ENCODE measurements around the gene WIPF2. TPM values are rescaled to one million over a fixed set of nuclear protein-coding genes. Genes with fewer than 3 reads are reported as not detected.
A peak's percentile ranks its signal among the peaks of the same experiment; 100 is the strongest.

The WIPF2 gene, protein sequence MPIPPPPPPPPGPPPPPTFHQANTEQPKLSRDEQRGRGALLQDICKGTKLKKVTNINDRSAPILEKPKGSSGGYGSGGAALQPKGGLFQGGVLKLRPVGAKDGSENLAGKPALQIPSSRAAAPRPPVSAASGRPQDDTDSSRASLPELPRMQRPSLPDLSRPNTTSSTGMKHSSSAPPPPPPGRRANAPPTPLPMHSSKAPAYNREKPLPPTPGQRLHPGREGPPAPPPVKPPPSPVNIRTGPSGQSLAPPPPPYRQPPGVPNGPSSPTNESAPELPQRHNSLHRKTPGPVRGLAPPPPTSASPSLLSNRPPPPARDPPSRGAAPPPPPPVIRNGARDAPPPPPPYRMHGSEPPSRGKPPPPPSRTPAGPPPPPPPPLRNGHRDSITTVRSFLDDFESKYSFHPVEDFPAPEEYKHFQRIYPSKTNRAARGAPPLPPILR
- 10 to 100 TPM; 15.7 to 17.4 TPM for total RNA-seq

GRCh38 chr17:40218740-40219593 is at the start of gene WIPF2:
WIPF2 (plus strand) TSS chr17:40219304; CDS start chr17:40256460, 37,156 bp downstream.
- peak within 1 kb of the TSS; percentile 88 for H3K4me3 Mint-ChIP-seq
- peaks cover 6% of the 10 kb centered on the region for H3K36me3 Mint-ChIP-seq
- H3K27me3 Mint-ChIP-seq = no peaks in the 10 kb centered on the region
- peak; percentile 97 for DNase-seq
- peak within 1 kb of the TSS; percentile 99 for H3K27ac Mint-ChIP-seq
- peaks cover 22% of the 10 kb centered on the region for H3K4me1 Mint-ChIP-seq
- no peaks in the 10 kb centered on the region for H3K9me3 Mint-ChIP-seq

DNA sequence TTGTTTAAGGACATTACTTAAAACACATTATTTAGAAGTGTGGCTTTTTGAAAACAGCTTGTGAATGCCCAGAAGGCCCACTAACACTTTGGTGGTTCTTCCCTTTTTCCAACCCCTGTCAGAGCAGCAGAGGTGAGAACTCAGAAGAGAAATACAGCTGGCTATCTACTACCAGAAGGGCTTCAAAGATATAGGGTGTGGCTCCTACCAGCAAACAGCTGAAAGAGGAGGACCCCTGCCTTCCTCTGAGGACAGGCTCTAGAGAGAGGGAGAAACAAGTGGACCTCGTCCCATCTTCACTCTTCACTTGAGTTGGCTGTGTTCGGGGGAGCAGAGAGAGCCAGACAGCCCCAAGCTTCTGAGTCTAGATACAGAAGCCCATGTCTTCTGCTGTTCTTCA is 48.8 kb upstream of the WIPF2 start:
- Mint-ChIP-seq H3K9me3 (no peaks in the 10 kb centered on the region), H3K4me3 (no peak overlapping the region), H3K36me3 (peaks cover 14% of the 10 kb centered on the region), H3K27me3 (no peaks in the 10 kb centered on the region), H3K4me1 (no peaks in the 10 kb centered on the region), H3K27ac (no peak overlapping the region)
- DNase-seq = no peak

DNA sequence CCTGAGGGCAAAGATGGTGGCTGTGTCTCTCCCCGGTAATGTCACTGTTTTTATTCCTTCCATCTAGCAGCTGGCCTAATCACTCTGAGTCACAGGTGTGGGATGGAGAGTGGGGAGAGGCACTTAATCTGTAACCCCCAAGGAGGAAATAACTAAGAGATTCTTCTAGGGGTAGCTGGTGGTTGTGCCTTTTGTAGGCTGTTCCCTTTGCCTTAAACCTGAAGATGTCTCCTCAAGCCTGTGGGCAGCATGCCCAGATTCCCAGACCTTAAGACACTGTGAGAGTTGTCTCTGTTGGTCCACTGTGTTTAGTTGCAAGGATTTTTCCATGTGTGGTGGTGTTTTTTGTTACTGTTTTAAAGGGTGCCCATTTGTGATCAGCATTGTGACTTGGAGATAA is 47.4 kb upstream of the WIPF2 start:
- H3K4me3 Mint-ChIP-seq = no peak overlapping the region
- no peaks in the 10 kb centered on the region for H3K9me3 Mint-ChIP-seq
- no peak for DNase-seq
- H3K4me1 Mint-ChIP-seq = peaks cover 5% of the 10 kb centered on the region
- no peaks in the 10 kb centered on the region for H3K27me3 Mint-ChIP-seq
- H3K27ac Mint-ChIP-seq = no peak overlapping the region
- H3K36me3 Mint-ChIP-seq = peaks cover 22% of the 10 kb centered on the region

DNA sequence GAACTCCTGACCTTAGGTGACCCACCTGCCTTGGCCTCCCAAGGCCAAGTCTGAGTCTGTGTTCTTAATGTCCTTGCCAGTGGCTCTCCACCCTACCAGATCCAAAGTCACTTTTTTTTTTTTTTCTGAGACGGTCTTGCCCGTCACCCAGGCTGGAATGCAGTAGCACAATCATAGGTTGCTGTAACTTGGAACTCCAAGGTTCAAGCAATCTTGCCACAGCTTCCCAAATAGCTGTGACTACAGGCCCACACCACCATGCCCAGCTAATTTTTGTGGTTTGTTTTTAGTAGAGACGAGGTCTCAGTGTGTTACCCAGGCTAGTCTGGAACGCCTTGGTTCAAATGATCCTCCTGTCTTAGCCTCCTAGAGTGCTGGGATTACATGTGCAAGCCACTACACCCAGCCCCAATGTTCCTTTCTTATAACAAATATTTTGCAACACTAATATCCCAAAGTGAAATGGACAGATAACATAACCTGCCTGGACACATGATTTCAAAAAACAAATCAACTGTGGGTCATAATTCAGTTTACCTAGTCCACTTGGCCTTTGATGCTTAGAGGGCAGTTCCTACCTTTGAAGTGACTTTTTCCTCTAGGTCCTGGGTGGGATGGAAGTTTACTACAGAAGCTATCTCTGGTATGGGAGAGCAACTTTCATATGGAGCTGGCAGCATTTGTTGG is 45.9 kb upstream of the WIPF2 start:
- Mint-ChIP-seq H3K4me3 (no peak overlapping the region), H3K27me3 (no peaks in the 10 kb centered on the region), H3K36me3 (peaks cover 24% of the 10 kb centered on the region), H3K9me3 (no peaks in the 10 kb centered on the region), H3K4me1 (peaks cover 10% of the 10 kb centered on the region), H3K27ac (no peak overlapping the region)
- DNase-seq = no peak

- peaks cover 10% of the 10 kb centered on the region for H3K4me1 Mint-ChIP-seq
- H3K9me3 Mint-ChIP-seq = no peaks in the 10 kb centered on the region
- no peak overlapping the region for H3K4me3 Mint-ChIP-seq
- DNase-seq = no peak
- peaks cover 4% of the 10 kb centered on the region for H3K27me3 Mint-ChIP-seq
- H3K27ac Mint-ChIP-seq = no peak overlapping the region
- H3K36me3 Mint-ChIP-seq = peaks cover 19% of the 10 kb centered on the region
Measured at GRCh38 chr17:40173778-40174135, 45.3 kb upstream of the WIPF2 start.

DNA sequence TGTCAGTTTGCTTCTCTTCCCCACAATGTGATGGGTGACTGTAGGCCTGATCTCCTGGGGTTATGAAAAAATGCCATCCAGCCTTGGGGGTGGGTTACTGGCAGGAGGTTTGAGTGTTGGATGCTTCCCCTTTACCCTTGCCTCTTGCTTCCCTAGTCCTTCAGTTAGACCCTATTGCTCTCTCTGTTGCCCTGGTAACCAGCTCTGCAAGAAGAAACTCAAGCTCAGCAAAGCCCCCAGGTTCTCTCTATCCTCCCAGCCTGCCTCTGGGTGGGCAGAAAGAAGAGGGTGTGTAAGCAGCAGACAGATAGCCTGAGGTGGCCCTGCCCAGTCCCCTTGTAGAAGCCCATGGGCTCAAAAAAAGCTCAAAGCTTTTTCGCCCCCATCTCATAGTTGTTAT is 44.6 kb upstream of the WIPF2 start:
- Mint-ChIP-seq H3K9me3 (no peaks in the 10 kb centered on the region), H3K27me3 (peaks cover 4% of the 10 kb centered on the region), H3K27ac (peak overlapping the region; percentile 2), H3K36me3 (peaks cover 17% of the 10 kb centered on the region), H3K4me3 (no peak overlapping the region), H3K4me1 (peaks cover 10% of the 10 kb centered on the region)
- DNase-seq = no peak

DNA sequence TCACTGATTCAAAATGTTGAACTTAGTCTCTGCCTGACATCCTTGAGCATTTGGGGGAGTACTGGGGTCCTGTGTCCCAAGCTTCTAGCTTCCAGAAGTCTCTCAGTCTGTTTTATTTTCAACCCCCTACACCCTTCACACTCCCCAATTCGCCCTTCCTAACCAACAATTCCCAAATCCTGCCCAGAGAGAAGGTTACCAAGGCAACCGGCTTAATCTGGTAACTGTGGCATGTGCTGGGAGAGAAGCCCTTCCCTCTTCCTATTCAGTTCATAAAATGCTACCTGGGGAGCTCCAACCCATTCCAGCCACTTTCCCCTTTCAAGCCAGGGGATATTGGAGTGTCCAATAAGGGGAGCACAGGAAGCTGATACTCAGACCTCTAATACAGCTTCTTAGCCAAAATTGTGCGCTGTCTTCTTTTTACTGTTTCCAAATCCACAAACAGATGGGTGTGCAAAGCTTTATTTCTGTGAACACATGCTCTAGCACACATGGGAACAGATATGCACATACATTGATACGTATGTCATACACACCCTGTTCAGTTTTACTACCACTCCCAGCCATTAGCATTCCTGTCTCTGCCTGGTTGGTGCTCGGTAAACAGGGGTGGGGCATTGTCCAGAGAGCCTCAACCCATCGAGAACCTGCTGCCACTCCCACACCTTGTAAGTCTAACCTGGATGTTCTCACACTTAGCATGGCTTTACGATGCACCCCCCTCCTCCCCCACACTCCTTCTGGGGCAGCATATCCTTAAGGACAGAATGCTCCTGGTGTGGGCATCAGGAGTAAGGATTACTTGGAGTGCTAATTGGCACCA is 43.0 kb upstream of the WIPF2 start:
- peak overlapping the region; percentile 74 for H3K27ac Mint-ChIP-seq
- no peaks in the 10 kb centered on the region for H3K9me3 Mint-ChIP-seq
- no peak for DNase-seq
- H3K4me3 Mint-ChIP-seq = no peak overlapping the region
- peaks cover 4% of the 10 kb centered on the region for H3K27me3 Mint-ChIP-seq
- peaks cover 17% of the 10 kb centered on the region for H3K36me3 Mint-ChIP-seq
- peaks cover 10% of the 10 kb centered on the region for H3K4me1 Mint-ChIP-seq

- peaks cover 4% of the 10 kb centered on the region for H3K27me3 Mint-ChIP-seq
- H3K36me3 Mint-ChIP-seq = peaks cover 17% of the 10 kb centered on the region
- peak overlapping the region; percentile 74 for H3K27ac Mint-ChIP-seq
- H3K4me3 Mint-ChIP-seq = peak overlapping the region; percentile 61
- DNase-seq = no peak
- no peaks in the 10 kb centered on the region for H3K9me3 Mint-ChIP-seq
- H3K4me1 Mint-ChIP-seq = peaks cover 10% of the 10 kb centered on the region
Measured at GRCh38 chr17:40176754-40177110, 42.4 kb upstream of the WIPF2 start.

DNA sequence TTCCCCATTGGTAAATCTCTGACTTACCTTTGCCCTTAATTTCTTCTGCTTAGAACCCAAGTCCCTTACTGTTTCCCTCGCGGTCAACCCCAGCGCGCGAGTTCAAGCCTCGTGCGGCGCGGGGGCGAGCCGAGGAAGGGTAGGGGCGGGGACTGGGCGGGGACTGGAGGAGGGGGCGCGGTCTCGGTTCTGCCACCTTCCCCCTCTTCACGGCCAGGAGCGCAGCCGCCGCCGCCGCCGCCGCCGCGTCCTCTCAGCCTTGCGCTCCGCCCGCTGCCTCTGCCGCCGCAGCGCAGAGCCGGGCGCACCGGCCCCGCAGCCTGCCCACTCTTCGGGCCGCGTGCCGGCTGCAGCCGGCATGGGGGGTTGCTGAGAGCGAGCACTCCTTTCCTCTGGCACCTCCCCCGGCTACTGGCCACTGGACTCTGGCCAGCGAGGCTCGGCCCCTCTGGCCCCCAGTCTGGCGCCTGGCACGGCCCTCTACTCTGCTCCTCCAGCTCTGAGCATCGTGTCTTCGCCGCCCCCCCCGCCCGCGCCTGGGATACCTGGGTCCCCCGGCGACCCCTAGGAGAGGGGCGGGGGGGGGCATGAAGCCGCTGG is 41.7 kb upstream of the WIPF2 start, which contains the start of gene RAPGEFL1:
TSS of gene RAPGEFL1 (plus strand) at position 196 of the 600 bp plus-strand sequence. CDS start at position 588, 392 bp downstream.
- DNase-seq = peak; percentile 83
- peak within 1 kb of the TSS; percentile 61 for H3K4me3 Mint-ChIP-seq
- H3K9me3 Mint-ChIP-seq = no peaks in the 10 kb centered on the region
- peaks cover 17% of the 10 kb centered on the region for H3K36me3 Mint-ChIP-seq
- peaks cover 4% of the 10 kb centered on the region for H3K27me3 Mint-ChIP-seq
- peak within 1 kb of the TSS; percentile 74 for H3K27ac Mint-ChIP-seq
- H3K4me1 Mint-ChIP-seq = peaks cover 10% of the 10 kb centered on the region

DNA sequence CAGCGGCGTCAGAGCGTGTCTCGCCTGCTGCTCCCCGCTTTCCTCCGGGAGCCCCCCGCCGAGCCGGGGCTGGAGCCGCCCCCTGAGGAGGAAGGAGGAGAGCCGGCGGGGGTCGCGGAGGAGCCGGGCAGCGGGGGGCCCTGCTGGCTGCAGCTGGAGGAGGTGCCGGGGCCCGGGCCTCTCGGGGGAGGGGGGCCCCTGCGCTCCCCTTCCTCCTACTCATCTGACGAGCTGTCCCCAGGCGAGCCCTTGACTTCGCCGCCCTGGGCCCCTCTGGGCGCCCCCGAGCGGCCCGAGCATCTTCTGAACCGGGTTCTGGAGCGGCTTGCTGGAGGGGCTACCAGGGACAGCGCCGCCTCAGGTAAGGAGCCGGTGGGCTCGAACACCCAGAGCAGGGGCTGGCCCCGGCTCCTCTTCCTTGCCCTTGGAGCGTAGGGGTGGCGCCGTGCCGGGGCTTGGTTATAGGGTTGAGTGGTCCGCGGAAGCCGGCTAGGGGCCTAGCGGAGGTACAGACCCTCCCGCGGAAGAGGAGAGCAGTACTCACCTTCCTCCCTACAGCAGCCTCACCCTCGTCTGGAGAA is 41.0 kb upstream of the WIPF2 start:
- Mint-ChIP-seq H3K4me1 (peaks cover 10% of the 10 kb centered on the region), H3K27me3 (peaks cover 4% of the 10 kb centered on the region), H3K27ac (no peak overlapping the region), H3K4me3 (no peak overlapping the region), H3K36me3 (peaks cover 17% of the 10 kb centered on the region), H3K9me3 (no peaks in the 10 kb centered on the region)
- DNase-seq = no peak

- Mint-ChIP-seq H3K4me1 (peaks cover 10% of the 10 kb centered on the region), H3K27me3 (peaks cover 4% of the 10 kb centered on the region), H3K4me3 (peak overlapping the region; percentile 37), H3K9me3 (no peaks in the 10 kb centered on the region), H3K36me3 (peaks cover 17% of the 10 kb centered on the region), H3K27ac (no peak overlapping the region)
- DNase-seq = no peak
Measured at GRCh38 chr17:40178660-40179059, 40.4 kb upstream of the WIPF2 start.

DNA sequence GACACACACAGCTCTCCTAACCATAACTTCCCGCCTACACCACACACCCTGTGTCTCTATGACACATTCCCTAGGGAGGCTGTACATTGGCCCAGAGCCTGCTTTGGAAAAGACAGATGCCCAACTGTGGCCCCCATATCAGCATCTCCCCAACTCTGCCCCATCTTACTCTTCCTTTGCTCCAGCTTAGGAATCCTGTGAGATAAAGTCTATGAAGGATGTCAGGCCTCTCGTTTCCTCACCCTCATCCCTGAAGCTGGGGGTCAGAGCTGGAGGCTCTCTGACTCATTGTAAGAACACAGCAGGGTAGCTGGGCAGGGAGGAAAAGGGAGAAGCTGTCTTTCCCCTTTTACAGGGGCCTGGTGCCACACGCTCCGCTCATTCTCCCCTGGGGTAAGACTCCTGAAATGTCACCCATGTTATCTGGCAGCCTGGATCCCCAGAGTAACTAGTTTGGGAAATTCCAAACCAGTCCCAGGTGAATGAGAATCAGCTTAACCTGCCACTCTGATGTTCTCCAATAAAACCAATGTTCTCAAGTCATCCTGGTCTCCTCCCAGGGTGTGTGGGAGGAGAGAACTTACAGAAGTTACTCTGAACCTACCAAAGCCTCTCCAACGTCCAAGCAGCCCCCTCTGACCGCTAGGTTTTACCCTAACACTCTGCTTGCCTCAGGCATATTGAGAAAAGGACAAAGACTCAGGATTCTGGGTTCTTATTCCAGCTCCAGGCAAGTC is 39.0 kb upstream of the WIPF2 start:
- Mint-ChIP-seq H3K36me3 (peaks cover 14% of the 10 kb centered on the region), H3K4me3 (no peak overlapping the region), H3K27ac (no peak overlapping the region), H3K9me3 (no peaks in the 10 kb centered on the region), H3K4me1 (peaks cover 10% of the 10 kb centered on the region), H3K27me3 (peaks cover 4% of the 10 kb centered on the region)
- DNase-seq = no peak

DNA sequence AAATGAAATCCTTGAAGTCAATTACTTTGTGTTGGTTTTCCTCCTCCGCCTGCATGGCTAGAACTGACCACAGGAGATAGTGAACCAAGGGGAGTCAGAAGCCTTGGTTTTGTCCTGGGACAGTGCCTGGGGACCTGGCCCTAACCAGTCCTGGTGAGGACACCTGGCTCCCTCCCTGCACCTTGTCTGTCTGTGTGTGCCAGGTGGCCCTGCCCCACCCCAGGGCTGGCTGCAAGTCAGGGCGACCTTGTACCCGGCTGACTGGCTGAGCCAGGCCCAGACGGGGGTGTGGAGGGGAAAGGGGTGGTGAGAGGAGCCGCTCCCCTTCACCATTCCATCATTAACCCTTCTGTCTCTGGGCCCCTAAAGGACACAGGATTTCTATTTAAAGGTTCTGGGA is 38.4 kb upstream of the WIPF2 start:
- no peak overlapping the region for H3K4me3 Mint-ChIP-seq
- no peak overlapping the region for H3K27ac Mint-ChIP-seq
- peaks cover 10% of the 10 kb centered on the region for H3K4me1 Mint-ChIP-seq
- H3K27me3 Mint-ChIP-seq = peaks cover 4% of the 10 kb centered on the region
- DNase-seq = no peak
- H3K9me3 Mint-ChIP-seq = no peaks in the 10 kb centered on the region
- peaks cover 14% of the 10 kb centered on the region for H3K36me3 Mint-ChIP-seq
